GM12878 (cell line): ENCODE measurements around the gene VAV2. TPM values are rescaled to one million over a fixed set of nuclear protein-coding genes. Genes with fewer than 3 reads are reported as not detected.

ENCODE experiments used
- ATAC-seq: fragments of 200-7000 bp; cut with Tn5 transposase; 3 replicates; pipeline ENCODE4 v1.9.1; 2020; ENCODE audit warnings: mild to moderate bottlenecking, moderate library complexity
- BruUV-seq: library from RNA; stranded (reverse); fragments of 400-500 nt; replicated peaks from 2 replicates; lab custom pipeline; 2021; lab: Mats Ljungman, UMichigan
- CTCF ChIA-PET: fragments of 300-600 bp; sonication (Branson Sonifier 250); formaldehyde crosslinking; extraction: SDS; loops from one replicate; lab custom pipeline; 2021; ENCODE audit warnings: inconsistent platforms; lab: Yijun Ruan, JAX
- POLR2A ChIA-PET: fragments of 350-600 bp; formaldehyde crosslinking; extraction: SDS; loops from one replicate; lab custom pipeline; 2021; ENCODE audit warnings: inconsistent platforms; lab: Charles Lee
- RAD21 ChIA-PET: fragments of 300-600 bp; sonication (Branson Sonifier 250); formaldehyde crosslinking; loops from one replicate; lab custom pipeline; 2023; ENCODE audit warnings: antibody characterized with exemption; ENCODE audit not compliant: unreplicated experiment; lab: Charles Lee
- SMC1A ChIA-PET: fragments of 300-600 bp; sonication (Branson Sonifier 250); formaldehyde crosslinking; loops from one replicate; lab custom pipeline; 2023; ENCODE audit not compliant: unreplicated experiment, uncharacterized antibody; lab: Charles Lee
- DNase-seq: peaks from one replicate; pipeline ENCODE4 v3.0.0-alpha.2; 2011; ENCODE audit warnings: low read depth, low spot score
- FAIRE-seq: peaks from 3 replicates; lab custom pipeline; 2011; peaks lifted over from hg19 to GRCh38; lab: Jason Lieb, UNC
- H2AFZ ChIP-seq: 2 replicates; pipeline ENCODE4 v1.6.0; 2011; ENCODE audit warnings: low read depth, low read length, control low read depth; ENCODE audit not compliant: control insufficient read depth
- H3K27ac ChIP-seq: 2 replicates; pipeline ENCODE4 v1.5.1; 2011; ENCODE audit warnings: control low read depth; ENCODE audit not compliant: control insufficient read depth, insufficient read depth
- H3K27me3 ChIP-seq, 2 experiments: replicated peaks in 1 of 2; 2 replicates each; pipeline versions ENCODE4 v1.6.0 to v1.6.1; 2011; ENCODE audit warnings: low read length in 1 of 2; ENCODE audit not compliant: control insufficient read depth in 2 of 2, insufficient read depth in 2 of 2
- H3K36me3 ChIP-seq, 2 experiments: 2 replicates each; pipeline ENCODE4 v1.5.1; 2011; ENCODE audit warnings: low read length in 1 of 2; ENCODE audit not compliant: control insufficient read depth in 2 of 2, insufficient read depth in 2 of 2
- H3K4me1 ChIP-seq: 2 replicates; pipeline ENCODE4 v1.6.1; 2011; ENCODE audit warnings: mild to moderate bottlenecking, low read length, moderate library complexity, mixed read lengths; ENCODE audit not compliant: control insufficient read depth, insufficient read depth
- H3K4me2 ChIP-seq: 2 replicates; pipeline ENCODE4 v1.6.0; 2011; ENCODE audit warnings: control low read depth; ENCODE audit not compliant: control insufficient read depth, insufficient read depth
- H3K4me3 ChIP-seq: fragments of 200-600 bp; sonication (generic); 2 replicates; pipeline ENCODE4 v1.5.1; 2016
- H3K79me2 ChIP-seq: 2 replicates; pipeline ENCODE4 v1.6.0; 2011; ENCODE audit warnings: low read length; ENCODE audit not compliant: control insufficient read depth, insufficient read depth
- H3K9ac ChIP-seq: 2 replicates; pipeline ENCODE4 v1.8.0; 2011; ENCODE audit warnings: low read length, control low read depth, mixed read lengths; ENCODE audit not compliant: control insufficient read depth, insufficient read depth
- H3K9me3 ChIP-seq: replicated peaks from 3 replicates; pipeline ENCODE4 v1.5.1; 2011; ENCODE audit warnings: mild to moderate bottlenecking, low read length; ENCODE audit not compliant: control insufficient read depth, insufficient read depth
- H4K20me1 ChIP-seq: 2 replicates; pipeline ENCODE4 v1.6.0; 2011; ENCODE audit not compliant: control insufficient read depth, insufficient read depth
- ATF2 ChIP-seq: IDR thresholded peaks from 2 replicates; pipeline ENCODE4 v1.6.1; 2012; ENCODE audit warnings: low read length, inconsistent platforms
- CHD1 ChIP-seq: IDR thresholded peaks from 2 replicates; pipeline ENCODE4 v1.6.1; 2012; ENCODE audit warnings: low read depth, low read length, improper control_type of control experiment
- POLR2A ChIP-seq: IDR thresholded peaks from 2 replicates; pipeline ENCODE4 v1.6.1; 2011; ENCODE audit warnings: low read depth, mild to moderate bottlenecking, low read length
- RAD21 ChIP-seq: IDR thresholded peaks from 2 replicates; pipeline ENCODE4 v1.6.1; 2011; ENCODE audit warnings: mild to moderate bottlenecking, low read depth, low read length, moderate library complexity; ENCODE audit not compliant: insufficient read depth
- RFX5 ChIP-seq: IDR thresholded peaks from 2 replicates; pipeline ENCODE4 v1.6.1; 2011; ENCODE audit warnings: low read depth, low read length, improper control_type of control experiment
- TCF12 ChIP-seq: IDR thresholded peaks from 2 replicates; pipeline ENCODE4 v1.6.1; 2011; ENCODE audit warnings: low read depth, mild to moderate bottlenecking, low read length
- TCF3 ChIP-seq: IDR thresholded peaks from 2 replicates; pipeline ENCODE4 v1.6.1; 2012; ENCODE audit warnings: low read depth, mild to moderate bottlenecking, low read length, borderline replicate concordance; ENCODE audit not compliant: insufficient read depth
- USF2 ChIP-seq: IDR thresholded peaks from 2 replicates; pipeline ENCODE4 v1.6.1; 2011; ENCODE audit warnings: low read depth, low read length, improper control_type of control experiment, borderline replicate concordance
- YY1 ChIP-seq: IDR thresholded peaks from 2 replicates; pipeline ENCODE4 v1.6.1; 2011; ENCODE audit warnings: low read depth, mild to moderate bottlenecking, low read length
- ZNF274 ChIP-seq: IDR thresholded peaks from one replicate; pipeline ENCODE4 v1.8.0; 2011; ENCODE audit not compliant: insufficient read length, insufficient read depth
- WGBS: methylation state at CpG from one replicate; pipeline ENCODE4 v1.1.6; 2016; ENCODE audit warnings: low lambda C conversion rate; ENCODE audit not compliant: insufficient replicate concordance, insufficient coverage; ENCODE audit errors: missing lambda C conversion rate; 5-methylcytosine and 5-hydroxymethylcytosine counted together
- in situ Hi-C: fragments of 300-500 bp; cut with MboI; formaldehyde crosslinking; loops from 9 replicates; pipeline ENCODE4 v1.14.3; 2018; ENCODE audit warnings: mixed read lengths
- intact Hi-C: fragments of 100-400 bp; cut with micrococcal nuclease; formaldehyde crosslinking; loops from one replicate; pipeline ENCODE4 v1.14.2; 2022; ENCODE audit not compliant: unreplicated experiment
- polyA plus RNA-seq, 11 experiments: library from polyadenylated mRNA; depleted of rRNA in 4 of 11; unstranded in 6 of 11; stranded (reverse) in 5 of 11; fragments of >200 nt; fragmentation: Nextera tagmentation in 4 of 11; fragmentation: Illumina TruSeq in 1 of 11; extraction: Ambion mirVana in 4 of 11; extraction: Trizol in 1 of 11; gene quantifications; 1 replicate in 1 of 11; 2 replicates in 10 of 11; pipeline versions ENCODE4 v1.2.1 to v1.2.3, GENCODE V29; 2011 to 2016; ENCODE audit warnings: inconsistent platforms in 2 of 11, missing spikeins in 2 of 11, low read depth in 1 of 11
- total RNA-seq, 4 experiments: library from RNA; depleted of rRNA in 3 of 4; stranded (reverse); fragments of >200 nt in 3 of 4; fragmentation: Illumina TruSeq in 1 of 4; extraction: Trizol in 1 of 4; gene quantifications; 2 replicates each; pipeline versions ENCODE4 v1.2.1 to v1.2.3, GENCODE V29; 2013 to 2021

Gene VAV2
- total and polyA plus RNA-seq, 10 of the 15 experiments (the other 5 are each of a cell fraction or from before 2014, with no cell fraction given): 0.13 to 43.9 (median 16.9) TPM

- TF ChIP-seq TCF3: peak; percentile 82; the same call in 1 of the 2 replicates
- TF ChIP-seq, all 136 proteins: peak for 31
Observed at GRCh38 chr9:133953976-133954709, 38.0 kb downstream of the VAV2 start (continued).

GRCh38 chr9:133953621-133953975, 38.5 kb downstream of the VAV2 start:
- CTCF ChIA-PET: interaction anchor here (1.2 to 4.3 kb wide), 2 partner anchors 40 to 171 kb away, joined by 3 to 26 read pairs; no protein-coding TSS in a partner anchor
- RAD21 ChIA-PET: interaction anchor here (5.0 kb wide), 1 partner anchor 8 kb away, joined by 66 read pairs; no protein-coding TSS in a partner anchor
- TF ChIP-seq CHD1 (no peak), POLR2A (0 out of 2 replicates have a peak, but pooled peaks have one; percentile 3), ZNF274 (no peak), YY1 (peak; percentile 7; the same call in 1 of the 2 replicates), RFX5 (no peak), USF2 (no peak), RAD21 (no peak), ATF2 (no peak), TCF12 (no peak; the same call in 1 of the 2 replicates)
- in situ Hi-C loops: no loop called here
- ATAC-seq (no peak), FAIRE-seq (no peak), DNase-seq (no peak)
- Histone ChIP-seq H3K27me3 (no peaks in the 10 kb centered on the region), H4K20me1 (no peaks in the 10 kb centered on the region), H2AFZ (no peak overlapping the region), H3K79me2 (peaks cover 73% of the 10 kb centered on the region), H3K9me3 (no peaks in the 10 kb centered on the region), H3K36me3 (peaks cover 0 to 8% of the 10 kb centered on the region in 2 experiments; a peak in 2 of 4 replicates), H3K27ac (peak overlapping the region; percentile 91), H3K4me1 (peaks cover 34% of the 10 kb centered on the region), H3K4me2 (peak overlapping the region; percentile 44), H3K9ac (peak overlapping the region; percentile 43), H3K4me3 (peak overlapping the region; percentile 51; the same call in 1 of the 2 replicates)
- intact Hi-C loops: no loop called here
- no TSS peak for BruUV-seq
- 38% methylated on average over 4 of the region's 4 CpGs for WGBS
- SMC1A ChIA-PET: interaction anchor here (1.5 kb wide), 1 partner anchor 138 kb away, joined by 3 read pairs; no protein-coding TSS in a partner anchor
- POLR2A ChIA-PET: interaction anchor here (4.3 kb wide), 1 partner anchor 8 kb away, joined by 54 read pairs; no protein-coding TSS in a partner anchor
